ENCODE data around the gene S100A1.

S100A1 gene

DNA sequence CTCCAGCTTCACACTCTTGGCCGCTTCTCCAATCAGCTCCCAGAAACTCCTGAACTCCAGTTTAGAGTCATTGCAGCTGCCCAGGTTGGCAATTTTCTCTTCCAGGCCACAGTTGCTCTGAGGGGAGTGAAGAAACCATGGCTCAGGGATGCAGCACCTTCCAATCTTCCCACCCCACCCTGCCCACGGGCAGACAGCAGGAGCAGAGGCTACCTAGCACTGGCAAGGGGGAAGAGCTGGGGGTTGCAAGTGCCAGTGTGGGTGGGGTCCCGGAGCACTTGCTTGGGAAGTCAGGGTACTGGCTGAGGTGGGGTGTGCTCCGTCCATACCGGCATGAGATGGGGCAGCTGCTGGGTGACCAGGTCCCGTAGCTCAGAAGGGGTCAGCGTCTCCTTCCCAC lies 13.3 kb upstream of the S100A1 start:
- peaks cover 14% of the 10 kb centered on the region for H3K36me3 ChIP-seq (ENCODE audit: control insufficient read depth, low read length)
- H4K20me1 ChIP-seq (ENCODE audit: control insufficient read depth, insufficient read depth, low read depth, low read length): no peaks in the 10 kb centered on the region
- no peaks in the 10 kb centered on the region for H3K9me3 ChIP-seq (ENCODE audit: control insufficient read depth, insufficient read depth, low read length)
- no peak overlapping the region for H3K27ac ChIP-seq (ENCODE audit: low read depth, low read length)
- TF ChIP-seq EZH2phosphoT487 (IDR thresholded peaks at IDR 0.05; ENCODE audit: borderline replicate concordance, low read length): no peak
- TF ChIP-seq, protein P1, sequence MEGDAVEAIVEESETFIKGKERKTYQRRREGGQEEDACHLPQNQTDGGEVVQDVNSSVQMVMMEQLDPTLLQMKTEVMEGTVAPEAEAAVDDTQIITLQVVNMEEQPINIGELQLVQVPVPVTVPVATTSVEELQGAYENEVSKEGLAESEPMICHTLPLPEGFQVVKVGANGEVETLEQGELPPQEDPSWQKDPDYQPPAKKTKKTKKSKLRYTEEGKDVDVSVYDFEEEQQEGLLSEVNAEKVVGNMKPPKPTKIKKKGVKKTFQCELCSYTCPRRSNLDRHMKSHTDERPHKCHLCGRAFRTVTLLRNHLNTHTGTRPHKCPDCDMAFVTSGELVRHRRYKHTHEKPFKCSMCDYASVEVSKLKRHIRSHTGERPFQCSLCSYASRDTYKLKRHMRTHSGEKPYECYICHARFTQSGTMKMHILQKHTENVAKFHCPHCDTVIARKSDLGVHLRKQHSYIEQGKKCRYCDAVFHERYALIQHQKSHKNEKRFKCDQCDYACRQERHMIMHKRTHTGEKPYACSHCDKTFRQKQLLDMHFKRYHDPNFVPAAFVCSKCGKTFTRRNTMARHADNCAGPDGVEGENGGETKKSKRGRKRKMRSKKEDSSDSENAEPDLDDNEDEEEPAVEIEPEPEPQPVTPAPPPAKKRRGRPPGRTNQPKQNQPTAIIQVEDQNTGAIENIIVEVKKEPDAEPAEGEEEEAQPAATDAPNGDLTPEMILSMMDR (IDR thresholded peaks at IDR 0.05; ENCODE audit: low read depth, low read length, poor library complexity, severe bottlenecking): no peak
- no peak overlapping the region for H3K4me2 ChIP-seq (ENCODE audit: low read length)
- no peaks in the 10 kb centered on the region for H3K9me2 ChIP-seq (replicated peaks; ENCODE audit: control insufficient read depth, low read length)
- no peaks in the 10 kb centered on the region for H3K79me2 ChIP-seq (ENCODE audit: control insufficient read depth, low read length)
- H3K4me3 ChIP-seq (ENCODE audit: low read length): no peak overlapping the region
- no peaks in the 10 kb centered on the region for H3K27me3 ChIP-seq (ENCODE audit: control insufficient read depth, low read length)
- peaks cover 6% of the 10 kb centered on the region for H3K4me1 ChIP-seq (ENCODE audit: control insufficient read depth, low read length)
- H3F3A ChIP-seq (ENCODE audit: control insufficient read depth, insufficient read depth): no peaks in the 10 kb centered on the region

DNA sequence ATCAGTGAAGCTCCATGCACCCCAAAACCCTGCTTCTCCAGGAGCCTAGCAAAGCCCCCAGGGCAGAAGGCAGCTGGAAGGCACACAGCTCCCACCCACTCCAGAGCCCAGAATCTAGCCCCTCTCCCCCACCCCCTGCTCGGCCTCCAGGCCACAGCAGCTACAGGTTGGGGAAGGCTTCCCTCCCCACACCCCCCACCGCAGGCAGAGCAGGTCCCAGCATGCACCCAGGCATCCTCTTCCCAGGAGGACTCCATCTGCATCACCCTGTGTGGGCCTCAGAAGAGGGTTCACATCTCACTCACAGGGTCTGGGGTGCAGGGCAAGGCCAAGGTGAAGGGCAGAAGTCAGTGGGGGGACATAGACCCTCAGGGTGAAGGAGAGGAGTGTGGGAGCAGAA lies 12.8 kb upstream of the S100A1 start:
- H3K79me2 ChIP-seq (ENCODE audit: control insufficient read depth, low read length): no peaks in the 10 kb centered on the region
- H3K4me1 ChIP-seq (ENCODE audit: control insufficient read depth, low read length): peaks cover 6% of the 10 kb centered on the region
- H3F3A ChIP-seq (ENCODE audit: control insufficient read depth, insufficient read depth): no peaks in the 10 kb centered on the region
- H3K27me3 ChIP-seq (ENCODE audit: control insufficient read depth, low read length): no peaks in the 10 kb centered on the region
- H3K36me3 ChIP-seq (ENCODE audit: control insufficient read depth, low read length): peaks cover 19% of the 10 kb centered on the region
- no peak overlapping the region for H3K4me2 ChIP-seq (ENCODE audit: low read length)
- no peaks in the 10 kb centered on the region for H3K9me2 ChIP-seq (replicated peaks; ENCODE audit: control insufficient read depth, low read length)
- H3K27ac ChIP-seq (ENCODE audit: low read depth, low read length): no peak overlapping the region
- no peak for TF ChIP-seq EZH2phosphoT487 (IDR thresholded peaks at IDR 0.05; ENCODE audit: borderline replicate concordance, low read length)
- TF ChIP-seq, protein P1 (IDR thresholded peaks at IDR 0.05; ENCODE audit: low read depth, low read length, poor library complexity, severe bottlenecking): no peak
- H4K20me1 ChIP-seq (ENCODE audit: control insufficient read depth, insufficient read depth, low read depth, low read length): no peaks in the 10 kb centered on the region
- no peaks in the 10 kb centered on the region for H3K9me3 ChIP-seq (ENCODE audit: control insufficient read depth, insufficient read depth, low read length)
- no peak overlapping the region for H3K4me3 ChIP-seq (ENCODE audit: low read length)

GRCh38 chr1:153616144-153616916 lies 11.9 kb upstream of the S100A1 start, which contains the start of gene S100A14:
TSS of gene S100A14 (minus strand) at chr1:153616325. CDS start at chr1:153615858, 467 bp downstream.
- no peak within 1 kb of the TSS for H3K27ac ChIP-seq (ENCODE audit: low read depth, low read length)
- H3K4me1 ChIP-seq (ENCODE audit: control insufficient read depth, low read length): peaks cover 6% of the 10 kb centered on the region
- H4K20me1 ChIP-seq (ENCODE audit: control insufficient read depth, insufficient read depth, low read depth, low read length): no peaks in the 10 kb centered on the region
- no peaks in the 10 kb centered on the region for H3K27me3 ChIP-seq (ENCODE audit: control insufficient read depth, low read length)
- peaks cover 22% of the 10 kb centered on the region for H3K36me3 ChIP-seq (ENCODE audit: control insufficient read depth, low read length)
- H3K4me2 ChIP-seq (ENCODE audit: low read length): no peak within 1 kb of the TSS
- no peaks in the 10 kb centered on the region for H3K9me2 ChIP-seq (replicated peaks; ENCODE audit: control insufficient read depth, low read length)
- H3K4me3 ChIP-seq (ENCODE audit: low read length): no peak within 1 kb of the TSS
- H3K9me3 ChIP-seq (ENCODE audit: control insufficient read depth, insufficient read depth, low read length): no peaks in the 10 kb centered on the region
- TF ChIP-seq EZH2phosphoT487 (IDR thresholded peaks at IDR 0.05; ENCODE audit: borderline replicate concordance, low read length): no peak
- TF ChIP-seq, protein P1 (IDR thresholded peaks at IDR 0.05; ENCODE audit: low read depth, low read length, poor library complexity, severe bottlenecking): no peak
- H3K79me2 ChIP-seq (ENCODE audit: control insufficient read depth, low read length): no peaks in the 10 kb centered on the region
- no peaks in the 10 kb centered on the region for H3F3A ChIP-seq (ENCODE audit: control insufficient read depth, insufficient read depth)
